HepG2 (cell line): Measurements from ENCODE around the gene IPO8. TPM values are rescaled to one million over a fixed set of nuclear protein-coding genes. Genes with fewer than 3 reads are reported as not detected.

ENCODE experiments used
- ELF3 ChIP-seq: IDR thresholded peaks from 2 replicates; pipeline ENCODE4 v1.6.1; 2016; ENCODE audit warnings: missing genetic modification reagents, missing compliant biosample characterization
- NFYC ChIP-seq: IDR thresholded peaks from 2 replicates; pipeline ENCODE4 v1.6.1; 2016; ENCODE audit warnings: missing genetic modification reagents, missing compliant biosample characterization
- SIN3A ChIP-seq: IDR thresholded peaks from 2 replicates; pipeline ENCODE4 v1.6.1; 2011; ENCODE audit warnings: low read depth, mild to moderate bottlenecking, control low read depth, low read length, borderline replicate concordance
- STAG1 ChIP-seq: sonication (generic); formaldehyde crosslinking; IDR thresholded peaks from 2 replicates; pipeline ENCODE4 v1.4.0; 2020; ENCODE audit warnings: missing genetic modification reagents
- ZNF10 ChIP-seq: sonication (generic); formaldehyde crosslinking; IDR thresholded peaks from 2 replicates; pipeline ENCODE4 v1.4.0; 2020; ENCODE audit warnings: mild to moderate bottlenecking, low read depth, missing genetic modification reagents, borderline replicate concordance
- ZNF263 ChIP-seq: sonication (generic); formaldehyde crosslinking; IDR thresholded peaks from 2 replicates; pipeline ENCODE4 v1.4.0; 2020; ENCODE audit warnings: missing genetic modification reagents
- ZNF510 ChIP-seq: sonication (generic); formaldehyde crosslinking; IDR thresholded peaks from 2 replicates; pipeline ENCODE4 v1.4.0; 2020; ENCODE audit warnings: low read depth, mild to moderate bottlenecking, missing genetic modification reagents
- polyA plus RNA-seq, 8 experiments: library from polyadenylated mRNA; depleted of rRNA in 3 of 8; stranded (reverse) in 7 of 8; unstranded in 1 of 8; fragments of >200 nt; fragmentation: Illumina TruSeq in 4 of 8; extraction: Trizol in 4 of 8; gene quantifications; 2 replicates each; pipeline versions ENCODE4 v1.2.1 to v1.2.3, GENCODE V29; 2011 to 2016; ENCODE audit warnings: low read depth in 4 of 8, missing spikeins in 1 of 8, mixed read lengths in 1 of 8; ENCODE audit not compliant: insufficient read depth in 1 of 8
- total RNA-seq, 5 experiments: library from RNA; depleted of rRNA; stranded (reverse); fragments of >200 nt; fragmentation: Illumina TruSeq; extraction: Trizol; gene quantifications; 2 replicates each; pipeline ENCODE4 v1.2.3, GENCODE V29; 2016; ENCODE audit warnings: low read depth in 1 of 5
- TF ChIP-seq, protein P1 (sequence below): IDR thresholded peaks from 2 replicates; pipeline ENCODE4 v1.6.1; 2012; ENCODE audit warnings: low read length, improper control_type of control experiment
- TF ChIP-seq, protein P2 (sequence below): sonication (generic); formaldehyde crosslinking; IDR thresholded peaks from 2 replicates; pipeline ENCODE4 v1.4.0; 2020; ENCODE audit warnings: mild to moderate bottlenecking, missing genetic modification reagents
- TF ChIP-seq, protein P3 (sequence below): sonication (generic); formaldehyde crosslinking; IDR thresholded peaks from 2 replicates; pipeline ENCODE4 v1.4.0; 2020; ENCODE audit warnings: mild to moderate bottlenecking, missing genetic modification reagents
- TF ChIP-seq, protein P4 (sequence below): sonication (generic); formaldehyde crosslinking; IDR thresholded peaks from 2 replicates; pipeline ENCODE4 v1.4.0; 2020; ENCODE audit warnings: missing genetic modification reagents
- TF ChIP-seq, protein P5 (sequence below): sonication (generic); formaldehyde crosslinking; IDR thresholded peaks from 2 replicates; pipeline ENCODE4 v1.9.0; 2021; ENCODE audit warnings: missing genetic modification reagents, mild to moderate bottlenecking, borderline replicate concordance

The IPO8 gene
- total and polyA plus RNA-seq, 2 of the 13 experiments (the other 11 are each of a cell fraction or from before 2014, with no cell fraction given) = 6.3 to 21.8 TPM

DNA sequence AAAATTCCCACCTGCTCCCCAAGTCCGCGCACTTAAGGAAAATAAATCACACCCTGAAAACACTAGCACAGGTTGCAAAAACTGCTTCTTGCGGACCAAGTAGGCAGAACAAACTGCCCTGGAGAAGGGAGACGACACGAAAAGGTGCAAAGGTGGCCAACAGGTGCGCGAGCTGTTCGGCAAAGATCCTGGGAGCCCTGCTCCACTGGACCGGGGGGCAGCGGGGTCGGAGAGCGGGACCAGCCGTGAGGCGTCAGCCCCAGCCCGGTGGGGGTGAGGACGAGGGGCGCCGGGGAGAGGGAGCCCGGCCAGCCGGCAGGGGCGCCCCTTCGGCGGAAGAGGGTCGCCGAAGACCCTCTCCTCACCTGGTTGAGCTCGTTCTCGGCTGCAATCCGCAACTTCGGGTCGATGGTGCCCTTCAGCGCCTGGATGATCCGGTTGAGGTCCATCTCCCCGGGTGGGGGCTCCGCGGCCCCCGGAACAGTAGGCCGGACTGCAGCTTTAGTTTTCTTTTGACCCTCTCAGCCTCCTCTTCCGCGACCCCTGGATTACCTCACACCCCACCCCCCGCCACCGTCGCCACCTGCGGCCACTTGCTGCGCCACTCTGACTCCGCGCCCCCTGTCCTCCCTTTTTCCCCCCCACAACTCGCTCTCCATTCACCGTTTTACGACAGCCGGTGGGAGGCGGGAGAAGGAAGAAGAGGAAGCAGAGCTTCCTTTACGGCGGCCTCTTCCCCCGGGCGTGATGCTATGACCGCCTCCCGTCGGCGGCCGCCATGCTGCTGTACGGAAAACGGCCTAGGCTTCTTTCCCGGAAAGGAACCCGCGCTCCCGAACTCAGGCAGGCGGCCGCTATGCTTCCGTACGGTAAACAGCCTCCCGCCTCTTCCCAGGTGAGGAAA lies at the start of gene IPO8 (continued):
- TF ChIP-seq, protein P1, sequence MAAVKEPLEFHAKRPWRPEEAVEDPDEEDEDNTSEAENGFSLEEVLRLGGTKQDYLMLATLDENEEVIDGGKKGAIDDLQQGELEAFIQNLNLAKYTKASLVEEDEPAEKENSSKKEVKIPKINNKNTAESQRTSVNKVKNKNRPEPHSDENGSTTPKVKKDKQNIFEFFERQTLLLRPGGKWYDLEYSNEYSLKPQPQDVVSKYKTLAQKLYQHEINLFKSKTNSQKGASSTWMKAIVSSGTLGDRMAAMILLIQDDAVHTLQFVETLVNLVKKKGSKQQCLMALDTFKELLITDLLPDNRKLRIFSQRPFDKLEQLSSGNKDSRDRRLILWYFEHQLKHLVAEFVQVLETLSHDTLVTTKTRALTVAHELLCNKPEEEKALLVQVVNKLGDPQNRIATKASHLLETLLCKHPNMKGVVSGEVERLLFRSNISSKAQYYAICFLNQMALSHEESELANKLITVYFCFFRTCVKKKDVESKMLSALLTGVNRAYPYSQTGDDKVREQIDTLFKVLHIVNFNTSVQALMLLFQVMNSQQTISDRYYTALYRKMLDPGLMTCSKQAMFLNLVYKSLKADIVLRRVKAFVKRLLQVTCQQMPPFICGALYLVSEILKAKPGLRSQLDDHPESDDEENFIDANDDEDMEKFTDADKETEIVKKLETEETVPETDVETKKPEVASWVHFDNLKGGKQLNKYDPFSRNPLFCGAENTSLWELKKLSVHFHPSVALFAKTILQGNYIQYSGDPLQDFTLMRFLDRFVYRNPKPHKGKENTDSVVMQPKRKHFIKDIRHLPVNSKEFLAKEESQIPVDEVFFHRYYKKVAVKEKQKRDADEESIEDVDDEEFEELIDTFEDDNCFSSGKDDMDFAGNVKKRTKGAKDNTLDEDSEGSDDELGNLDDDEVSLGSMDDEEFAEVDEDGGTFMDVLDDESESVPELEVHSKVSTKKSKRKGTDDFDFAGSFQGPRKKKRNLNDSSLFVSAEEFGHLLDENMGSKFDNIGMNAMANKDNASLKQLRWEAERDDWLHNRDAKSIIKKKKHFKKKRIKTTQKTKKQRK = no peak
- no peak for TF ChIP-seq ZNF510 (CRISPR knock-in tag)
- TF ChIP-seq STAG1 = peak; percentile 17; the same call in 1 of the 2 replicates
- TF ChIP-seq, protein P2, sequence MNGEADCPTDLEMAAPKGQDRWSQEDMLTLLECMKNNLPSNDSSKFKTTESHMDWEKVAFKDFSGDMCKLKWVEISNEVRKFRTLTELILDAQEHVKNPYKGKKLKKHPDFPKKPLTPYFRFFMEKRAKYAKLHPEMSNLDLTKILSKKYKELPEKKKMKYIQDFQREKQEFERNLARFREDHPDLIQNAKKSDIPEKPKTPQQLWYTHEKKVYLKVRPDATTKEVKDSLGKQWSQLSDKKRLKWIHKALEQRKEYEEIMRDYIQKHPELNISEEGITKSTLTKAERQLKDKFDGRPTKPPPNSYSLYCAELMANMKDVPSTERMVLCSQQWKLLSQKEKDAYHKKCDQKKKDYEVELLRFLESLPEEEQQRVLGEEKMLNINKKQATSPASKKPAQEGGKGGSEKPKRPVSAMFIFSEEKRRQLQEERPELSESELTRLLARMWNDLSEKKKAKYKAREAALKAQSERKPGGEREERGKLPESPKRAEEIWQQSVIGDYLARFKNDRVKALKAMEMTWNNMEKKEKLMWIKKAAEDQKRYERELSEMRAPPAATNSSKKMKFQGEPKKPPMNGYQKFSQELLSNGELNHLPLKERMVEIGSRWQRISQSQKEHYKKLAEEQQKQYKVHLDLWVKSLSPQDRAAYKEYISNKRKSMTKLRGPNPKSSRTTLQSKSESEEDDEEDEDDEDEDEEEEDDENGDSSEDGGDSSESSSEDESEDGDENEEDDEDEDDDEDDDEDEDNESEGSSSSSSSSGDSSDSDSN (CRISPR knock-in tag) = 0 out of 2 replicates have a peak, but pooled peaks have one; percentile 22
- peak; percentile 91 for TF ChIP-seq ELF3 (CRISPR knock-in tag)
- no peak for TF ChIP-seq ZNF10
- no peak; the same call in 1 of the 2 replicates for TF ChIP-seq SIN3A
- TF ChIP-seq, protein P3, sequence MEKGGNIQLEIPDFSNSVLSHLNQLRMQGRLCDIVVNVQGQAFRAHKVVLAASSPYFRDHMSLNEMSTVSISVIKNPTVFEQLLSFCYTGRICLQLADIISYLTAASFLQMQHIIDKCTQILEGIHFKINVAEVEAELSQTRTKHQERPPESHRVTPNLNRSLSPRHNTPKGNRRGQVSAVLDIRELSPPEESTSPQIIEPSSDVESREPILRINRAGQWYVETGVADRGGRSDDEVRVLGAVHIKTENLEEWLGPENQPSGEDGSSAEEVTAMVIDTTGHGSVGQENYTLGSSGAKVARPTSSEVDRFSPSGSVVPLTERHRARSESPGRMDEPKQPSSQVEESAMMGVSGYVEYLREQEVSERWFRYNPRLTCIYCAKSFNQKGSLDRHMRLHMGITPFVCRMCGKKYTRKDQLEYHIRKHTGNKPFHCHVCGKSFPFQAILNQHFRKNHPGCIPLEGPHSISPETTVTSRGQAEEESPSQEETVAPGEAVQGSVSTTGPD (CRISPR knock-in tag) = no peak
- TF ChIP-seq, protein P4, sequence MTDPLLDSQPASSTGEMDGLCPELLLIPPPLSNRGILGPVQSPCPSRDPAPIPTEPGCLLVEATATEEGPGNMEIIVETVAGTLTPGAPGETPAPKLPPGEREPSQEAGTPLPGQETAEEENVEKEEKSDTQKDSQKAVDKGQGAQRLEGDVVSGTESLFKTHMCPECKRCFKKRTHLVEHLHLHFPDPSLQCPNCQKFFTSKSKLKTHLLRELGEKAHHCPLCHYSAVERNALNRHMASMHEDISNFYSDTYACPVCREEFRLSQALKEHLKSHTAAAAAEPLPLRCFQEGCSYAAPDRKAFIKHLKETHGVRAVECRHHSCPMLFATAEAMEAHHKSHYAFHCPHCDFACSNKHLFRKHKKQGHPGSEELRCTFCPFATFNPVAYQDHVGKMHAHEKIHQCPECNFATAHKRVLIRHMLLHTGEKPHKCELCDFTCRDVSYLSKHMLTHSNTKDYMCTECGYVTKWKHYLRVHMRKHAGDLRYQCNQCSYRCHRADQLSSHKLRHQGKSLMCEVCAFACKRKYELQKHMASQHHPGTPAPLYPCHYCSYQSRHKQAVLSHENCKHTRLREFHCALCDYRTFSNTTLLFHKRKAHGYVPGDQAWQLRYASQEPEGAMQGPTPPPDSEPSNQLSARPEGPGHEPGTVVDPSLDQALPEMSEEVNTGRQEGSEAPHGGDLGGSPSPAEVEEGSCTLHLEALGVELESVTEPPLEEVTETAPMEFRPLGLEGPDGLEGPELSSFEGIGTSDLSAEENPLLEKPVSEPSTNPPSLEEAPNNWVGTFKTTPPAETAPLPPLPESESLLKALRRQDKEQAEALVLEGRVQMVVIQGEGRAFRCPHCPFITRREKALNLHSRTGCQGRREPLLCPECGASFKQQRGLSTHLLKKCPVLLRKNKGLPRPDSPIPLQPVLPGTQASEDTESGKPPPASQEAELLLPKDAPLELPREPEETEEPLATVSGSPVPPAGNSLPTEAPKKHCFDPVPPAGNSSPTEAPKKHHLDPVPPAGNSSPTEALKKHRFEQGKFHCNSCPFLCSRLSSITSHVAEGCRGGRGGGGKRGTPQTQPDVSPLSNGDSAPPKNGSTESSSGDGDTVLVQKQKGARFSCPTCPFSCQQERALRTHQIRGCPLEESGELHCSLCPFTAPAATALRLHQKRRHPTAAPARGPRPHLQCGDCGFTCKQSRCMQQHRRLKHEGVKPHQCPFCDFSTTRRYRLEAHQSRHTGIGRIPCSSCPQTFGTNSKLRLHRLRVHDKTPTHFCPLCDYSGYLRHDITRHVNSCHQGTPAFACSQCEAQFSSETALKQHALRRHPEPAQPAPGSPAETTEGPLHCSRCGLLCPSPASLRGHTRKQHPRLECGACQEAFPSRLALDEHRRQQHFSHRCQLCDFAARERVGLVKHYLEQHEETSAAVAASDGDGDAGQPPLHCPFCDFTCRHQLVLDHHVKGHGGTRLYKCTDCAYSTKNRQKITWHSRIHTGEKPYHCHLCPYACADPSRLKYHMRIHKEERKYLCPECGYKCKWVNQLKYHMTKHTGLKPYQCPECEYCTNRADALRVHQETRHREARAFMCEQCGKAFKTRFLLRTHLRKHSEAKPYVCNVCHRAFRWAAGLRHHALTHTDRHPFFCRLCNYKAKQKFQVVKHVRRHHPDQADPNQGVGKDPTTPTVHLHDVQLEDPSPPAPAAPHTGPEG (CRISPR knock-in tag) = 0 out of 2 replicates have a peak, but pooled peaks have one; percentile 32
- TF ChIP-seq NFYC (CRISPR knock-in tag) = no peak; the same call in 1 of the 2 replicates
- TF ChIP-seq, protein P5, sequence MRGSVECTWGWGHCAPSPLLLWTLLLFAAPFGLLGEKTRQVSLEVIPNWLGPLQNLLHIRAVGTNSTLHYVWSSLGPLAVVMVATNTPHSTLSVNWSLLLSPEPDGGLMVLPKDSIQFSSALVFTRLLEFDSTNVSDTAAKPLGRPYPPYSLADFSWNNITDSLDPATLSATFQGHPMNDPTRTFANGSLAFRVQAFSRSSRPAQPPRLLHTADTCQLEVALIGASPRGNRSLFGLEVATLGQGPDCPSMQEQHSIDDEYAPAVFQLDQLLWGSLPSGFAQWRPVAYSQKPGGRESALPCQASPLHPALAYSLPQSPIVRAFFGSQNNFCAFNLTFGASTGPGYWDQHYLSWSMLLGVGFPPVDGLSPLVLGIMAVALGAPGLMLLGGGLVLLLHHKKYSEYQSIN (CRISPR knock-in tag) = no peak
- TF ChIP-seq ZNF263 (CRISPR knock-in tag) = no peak
